H9 (cell line): ENCODE data around the gene GABRD. TPM values are rescaled to one million over a fixed set of nuclear protein-coding genes. Genes with fewer than 3 reads are reported as not detected.
A peak's percentile ranks its signal among the peaks of the same experiment; 100 is the strongest.

Experiments used
- DNase-seq: peaks from one replicate; pipeline ENCODE4 v3.0.0-alpha.2; 2017
- H2AFZ ChIP-seq: one replicate; pipeline ENCODE4 v1.6.1; 2013; ENCODE audit warnings: mild to moderate bottlenecking, low read length, control low read depth, moderate library complexity
- H2AK5ac ChIP-seq: 2 replicates; pipeline ENCODE4 v1.6.1; 2013; ENCODE audit warnings: low read length, control low read depth, mixed read lengths; ENCODE audit not compliant: insufficient read length
- H2BK120ac ChIP-seq: one replicate; pipeline ENCODE4 v1.6.1; 2013; ENCODE audit warnings: low read depth, mild to moderate bottlenecking, low read length, control low read depth, inconsistent platforms; ENCODE audit not compliant: poor library complexity, severe bottlenecking
- H2BK12ac ChIP-seq: 2 replicates; pipeline ENCODE4 v1.6.1; 2013; ENCODE audit warnings: low read length, control low read depth, mixed read lengths, low read depth; ENCODE audit not compliant: insufficient read length
- H2BK15ac ChIP-seq: 2 replicates; pipeline ENCODE4 v1.6.1; 2013; ENCODE audit warnings: low read depth, low read length, control low read depth
- H2BK20ac ChIP-seq: one replicate; pipeline ENCODE4 v1.6.1; 2013; ENCODE audit warnings: low read depth, mild to moderate bottlenecking, low read length, control low read depth, inconsistent platforms; ENCODE audit not compliant: poor library complexity, severe bottlenecking
- H2BK5ac ChIP-seq: 2 replicates; pipeline ENCODE4 v1.6.1; 2013; ENCODE audit warnings: low read length, control low read depth, mixed read lengths; ENCODE audit not compliant: insufficient read length
- H3K14ac ChIP-seq: 2 replicates; pipeline ENCODE4 v1.6.1; 2013; ENCODE audit warnings: low read length, control low read depth; ENCODE audit not compliant: insufficient read depth
- H3K18ac ChIP-seq: 2 replicates; pipeline ENCODE4 v1.6.1; 2013; ENCODE audit warnings: low read depth, mild to moderate bottlenecking, mixed read lengths, low read length, control low read depth; ENCODE audit not compliant: insufficient read length
- H3K23ac ChIP-seq: 2 replicates; pipeline ENCODE4 v1.6.1; 2013; ENCODE audit warnings: low read length, control low read depth, mixed read lengths, low read depth; ENCODE audit not compliant: insufficient read length
- H3K23me2 ChIP-seq: 2 replicates; pipeline ENCODE4 v1.6.1; 2013; ENCODE audit warnings: low read depth, mild to moderate bottlenecking, mixed read lengths, low read length, control low read depth; ENCODE audit not compliant: insufficient read length, poor library complexity, severe bottlenecking
- H3K27ac ChIP-seq: 2 replicates; pipeline ENCODE4 v1.5.1; 2013; ENCODE audit warnings: low read length, control low read depth, mixed read lengths, low read depth; ENCODE audit not compliant: insufficient read length
- H3K27me3 ChIP-seq: 2 replicates; pipeline ENCODE4 v1.6.1; 2013; ENCODE audit warnings: low read length, control low read depth, inconsistent platforms; ENCODE audit not compliant: insufficient read depth
- H3K4ac ChIP-seq: 2 replicates; pipeline ENCODE4 v1.6.1; 2013; ENCODE audit warnings: low read depth, mild to moderate bottlenecking, control low read depth, inconsistent platforms, low read length, moderate library complexity
- H3K4me1 ChIP-seq: 2 replicates; pipeline ENCODE4 v1.6.1; 2013; ENCODE audit warnings: low read length, control low read depth, inconsistent platforms; ENCODE audit not compliant: insufficient read depth
- H3K4me2 ChIP-seq: 2 replicates; pipeline ENCODE4 v1.6.1; 2013; ENCODE audit warnings: low read length, control low read depth, mixed read lengths; ENCODE audit not compliant: insufficient read length, insufficient read depth
- H3K56ac ChIP-seq: 2 replicates; pipeline ENCODE4 v1.6.1; 2013; ENCODE audit warnings: low read depth, mild to moderate bottlenecking, mixed read lengths, low read length, control low read depth; ENCODE audit not compliant: insufficient read length
- H3K79me1 ChIP-seq: 2 replicates; pipeline ENCODE4 v1.6.1; 2013; ENCODE audit warnings: low read depth, mild to moderate bottlenecking, moderate library complexity, low read length, control low read depth, inconsistent platforms; ENCODE audit not compliant: insufficient read depth, poor library complexity, severe bottlenecking
- H3K79me2 ChIP-seq: 2 replicates; pipeline ENCODE4 v1.6.1; 2013; ENCODE audit warnings: low read length, control low read depth, inconsistent platforms; ENCODE audit not compliant: insufficient read depth
- H3K9ac ChIP-seq: 2 replicates; pipeline ENCODE4 v1.6.1; 2013; ENCODE audit warnings: low read length, control low read depth, mixed read lengths; ENCODE audit not compliant: insufficient read length; ENCODE audit errors: extremely low read depth
- H3K9me3 ChIP-seq: one replicate; pipeline ENCODE4 v1.6.1; 2013; ENCODE audit warnings: low read depth, low read length, inconsistent platforms; ENCODE audit not compliant: control insufficient read depth
- H3T11ph ChIP-seq: one replicate; pipeline ENCODE4 v1.6.1; 2013; ENCODE audit warnings: mild to moderate bottlenecking, low read length, control low read depth, inconsistent platforms
- H4K20me1 ChIP-seq: one replicate; pipeline ENCODE4 v1.6.1; 2013; ENCODE audit not compliant: control insufficient read depth, insufficient read length, insufficient read depth
- H4K5ac ChIP-seq: 2 replicates; pipeline ENCODE4 v1.6.1; 2013; ENCODE audit warnings: low read depth, mild to moderate bottlenecking, mixed read lengths, low read length, control low read depth; ENCODE audit not compliant: insufficient read length
- H4K8ac ChIP-seq: replicated peaks from 2 replicates; pipeline ENCODE4 v1.6.1; 2013; ENCODE audit warnings: low read length, control low read depth, mixed read lengths, low read depth; ENCODE audit not compliant: insufficient read length
- H4K91ac ChIP-seq: 2 replicates; pipeline ENCODE4 v1.6.1; 2013; ENCODE audit warnings: low read depth, mild to moderate bottlenecking, moderate library complexity, mixed read lengths, low read length, control low read depth; ENCODE audit not compliant: insufficient read length
- H3K27ac Mint-ChIP-seq, 3 experiments: 2 replicates in 2 of 3; 3 replicates in 1 of 3; pipeline ENCODE4 v1.8.0; 2020 to 2021; ENCODE audit warnings: mixed read lengths in 3 of 3, mild to moderate bottlenecking in 1 of 3, moderate library complexity in 1 of 3
- H3K27me3 Mint-ChIP-seq: 2 replicates; pipeline ENCODE4 v1.8.0; 2021; ENCODE audit warnings: low read depth, mild to moderate bottlenecking, moderate library complexity, mixed read lengths
- H3K36me3 Mint-ChIP-seq, 3 experiments: 2 replicates in 2 of 3; 3 replicates in 1 of 3; pipeline ENCODE4 v1.8.0; 2020 to 2021; ENCODE audit warnings: low read depth in 3 of 3, mixed read lengths in 3 of 3; ENCODE audit not compliant: insufficient read depth in 1 of 3
- H3K4me1 Mint-ChIP-seq, 2 experiments: 2 replicates each; pipeline ENCODE4 v1.8.0; 2020; ENCODE audit warnings: mixed read lengths in 2 of 2
- H3K4me3 Mint-ChIP-seq, 2 experiments: 2 replicates in 1 of 2; 3 replicates in 1 of 2; pipeline ENCODE4 v1.8.0; 2020 to 2021; ENCODE audit warnings: mild to moderate bottlenecking in 2 of 2, mixed read lengths in 2 of 2, moderate library complexity in 1 of 2
- H3K9me3 Mint-ChIP-seq, 2 experiments: 2 replicates in 1 of 2; 3 replicates in 1 of 2; pipeline ENCODE4 v1.8.0; 2020; ENCODE audit warnings: mild to moderate bottlenecking in 2 of 2, mixed read lengths in 2 of 2, moderate library complexity in 1 of 2
- WGBS: extraction: QIAGEN DNeasy Blood & Tissue Kit; methylation state at CpG from one replicate; pipeline ENCODE4 v1.1.7; 2013; ENCODE audit warnings: missing lambda C conversion rate, low lambda C conversion rate, mixed read lengths; ENCODE audit not compliant: insufficient read length; ENCODE audit errors: extremely low coverage; 5-methylcytosine and 5-hydroxymethylcytosine counted together
- total RNA-seq: library from RNA; stranded (reverse); gene quantifications from 2 replicates; pipeline ENCODE4 v1.2.1, GENCODE V29; 2021
- TF ChIP-seq, protein P1 (sequence below): fragments of 200-600 bp; sonication (generic); conservative IDR thresholded peaks from 3 replicates; pipeline ENCODE4 v1.8.0; 2021; ENCODE audit warnings: antibody characterized with exemption, mild to moderate bottlenecking

The GABRD gene
- total RNA-seq, 1 experiment from 2014 or later, result 0.59 TPM

DNA sequence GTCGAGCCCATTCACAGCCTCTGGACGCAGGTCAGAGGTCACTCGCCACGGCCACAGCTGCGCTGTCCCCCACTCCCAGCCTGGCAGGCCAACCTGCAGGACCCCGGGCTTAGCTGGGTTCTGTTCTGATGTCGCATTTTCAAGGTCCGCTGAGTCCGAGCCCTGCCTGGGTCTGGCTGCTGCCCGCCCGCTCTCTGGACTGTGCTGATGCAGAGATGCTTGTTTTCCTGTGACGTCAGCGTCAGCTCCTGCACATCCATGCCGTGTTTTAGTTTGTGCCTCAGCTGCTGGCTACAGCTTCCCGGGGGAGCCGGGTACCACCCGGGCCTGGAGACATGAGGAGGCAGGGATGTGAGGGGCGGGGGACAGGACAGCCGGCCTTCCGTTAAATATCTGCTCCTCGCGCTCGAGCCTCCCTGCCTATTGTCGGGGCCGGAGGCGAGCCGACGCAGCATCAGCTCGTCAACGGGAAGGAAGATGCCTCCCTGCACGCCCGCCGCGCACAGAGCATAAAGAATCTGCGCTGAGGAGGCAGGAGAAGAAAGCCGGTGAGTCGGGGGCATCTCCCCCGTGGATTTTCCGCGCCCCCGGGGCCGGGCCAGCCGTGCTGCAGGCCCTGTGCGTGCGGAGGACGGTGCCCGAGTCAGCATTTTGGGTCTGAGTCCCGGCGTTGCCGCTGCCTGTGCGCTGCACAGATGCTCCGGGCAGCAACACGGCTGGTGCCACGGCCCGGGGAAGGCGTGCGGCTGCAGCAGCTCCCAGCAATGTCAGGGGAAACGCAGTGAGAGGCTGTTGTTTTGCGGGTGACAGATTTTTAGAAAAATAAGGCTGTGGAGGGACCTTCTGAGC, 54.5 kb downstream of the GABRD start:
- H4K8ac ChIP-seq, result no peak overlapping the region
- Mint-ChIP-seq H3K36me3 (peaks cover 24 to 34% (median 27%) of the 10 kb centered on the region in 3 experiments), H3K9me3 (peaks cover 13 to 15% of the 10 kb centered on the region in 2 experiments), H3K27me3 (no peaks in the 10 kb centered on the region; the same call in 1 of the 2 replicates), H3K27ac (peak overlapping the region in 2 of 3 experiments; percentile 55 to 61; a peak in 3 of 7 replicates), H3K4me3 (no peak overlapping the region), H3K4me1 (peaks cover 2 to 13% of the 10 kb centered on the region in 2 experiments; a peak in 2 of 4 replicates)
- no peak overlapping the region for H3K14ac ChIP-seq
- H3K79me1 ChIP-seq, result no peaks in the 10 kb centered on the region
- no peak for DNase-seq
- no peak overlapping the region for H2BK12ac ChIP-seq
- no peak overlapping the region for H3K56ac ChIP-seq
- H2AFZ ChIP-seq, result no peak overlapping the region
- no peak overlapping the region for H3K23ac ChIP-seq
- TF ChIP-seq, protein P1, sequence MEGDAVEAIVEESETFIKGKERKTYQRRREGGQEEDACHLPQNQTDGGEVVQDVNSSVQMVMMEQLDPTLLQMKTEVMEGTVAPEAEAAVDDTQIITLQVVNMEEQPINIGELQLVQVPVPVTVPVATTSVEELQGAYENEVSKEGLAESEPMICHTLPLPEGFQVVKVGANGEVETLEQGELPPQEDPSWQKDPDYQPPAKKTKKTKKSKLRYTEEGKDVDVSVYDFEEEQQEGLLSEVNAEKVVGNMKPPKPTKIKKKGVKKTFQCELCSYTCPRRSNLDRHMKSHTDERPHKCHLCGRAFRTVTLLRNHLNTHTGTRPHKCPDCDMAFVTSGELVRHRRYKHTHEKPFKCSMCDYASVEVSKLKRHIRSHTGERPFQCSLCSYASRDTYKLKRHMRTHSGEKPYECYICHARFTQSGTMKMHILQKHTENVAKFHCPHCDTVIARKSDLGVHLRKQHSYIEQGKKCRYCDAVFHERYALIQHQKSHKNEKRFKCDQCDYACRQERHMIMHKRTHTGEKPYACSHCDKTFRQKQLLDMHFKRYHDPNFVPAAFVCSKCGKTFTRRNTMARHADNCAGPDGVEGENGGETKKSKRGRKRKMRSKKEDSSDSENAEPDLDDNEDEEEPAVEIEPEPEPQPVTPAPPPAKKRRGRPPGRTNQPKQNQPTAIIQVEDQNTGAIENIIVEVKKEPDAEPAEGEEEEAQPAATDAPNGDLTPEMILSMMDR, result no peak
- H3K9ac ChIP-seq, result no peak overlapping the region
- H2BK5ac ChIP-seq, result no peak overlapping the region
- no peak overlapping the region for H3K27ac ChIP-seq
- H3K27me3 ChIP-seq, result no peaks in the 10 kb centered on the region
- no peaks in the 10 kb centered on the region for H4K20me1 ChIP-seq
- H3K4me1 ChIP-seq, result no peaks in the 10 kb centered on the region
- peaks cover 1% of the 10 kb centered on the region; the same call in 1 of the 2 replicates for H3K79me2 ChIP-seq
- H2BK20ac ChIP-seq, result no peak overlapping the region
- no peak overlapping the region for H4K5ac ChIP-seq
- no peak overlapping the region for H2BK15ac ChIP-seq
- H3T11ph ChIP-seq, result no peak overlapping the region
- no peak overlapping the region for H2AK5ac ChIP-seq
- no peak overlapping the region for H3K4me2 ChIP-seq
- WGBS, result no CpG with 5 or more reads among the region's 59 CpGs
- H2BK120ac ChIP-seq, result no peak overlapping the region
- no peak overlapping the region for H3K4ac ChIP-seq
- H4K91ac ChIP-seq, result no peak overlapping the region
- no peaks in the 10 kb centered on the region for H3K23me2 ChIP-seq
- no peak overlapping the region for H3K18ac ChIP-seq
- peaks cover 5% of the 10 kb centered on the region for H3K9me3 ChIP-seq
